Fibroblast of pulmonary artery (primary cell): Measurements from ENCODE around the gene SATB1.
"Not testable (repeated sequence)": the region's sequence is repeated elsewhere in the genome, so short reads cannot be mapped to it uniquely, and the experiment has no call there.

ENCODE experiments used
- DNase-seq: peaks from one replicate; pipeline ENCODE4 v3.0.0-alpha.2; 2010; ENCODE audit warnings: low read depth
- H3K4me3 ChIP-seq: replicated peaks from 2 replicates; pipeline ENCODE4 v1.5.1; 2011; ENCODE audit warnings: low read depth, mild to moderate bottlenecking, control low read depth, low read length, moderate library complexity
- TF ChIP-seq, protein P1 (sequence below): IDR thresholded peaks from 2 replicates; pipeline ENCODE4 v1.5.1; 2011; ENCODE audit warnings: mild to moderate bottlenecking, control low read depth, low read length, inconsistent platforms; ENCODE audit errors: missing control alignments

The SATB1 gene

DNA sequence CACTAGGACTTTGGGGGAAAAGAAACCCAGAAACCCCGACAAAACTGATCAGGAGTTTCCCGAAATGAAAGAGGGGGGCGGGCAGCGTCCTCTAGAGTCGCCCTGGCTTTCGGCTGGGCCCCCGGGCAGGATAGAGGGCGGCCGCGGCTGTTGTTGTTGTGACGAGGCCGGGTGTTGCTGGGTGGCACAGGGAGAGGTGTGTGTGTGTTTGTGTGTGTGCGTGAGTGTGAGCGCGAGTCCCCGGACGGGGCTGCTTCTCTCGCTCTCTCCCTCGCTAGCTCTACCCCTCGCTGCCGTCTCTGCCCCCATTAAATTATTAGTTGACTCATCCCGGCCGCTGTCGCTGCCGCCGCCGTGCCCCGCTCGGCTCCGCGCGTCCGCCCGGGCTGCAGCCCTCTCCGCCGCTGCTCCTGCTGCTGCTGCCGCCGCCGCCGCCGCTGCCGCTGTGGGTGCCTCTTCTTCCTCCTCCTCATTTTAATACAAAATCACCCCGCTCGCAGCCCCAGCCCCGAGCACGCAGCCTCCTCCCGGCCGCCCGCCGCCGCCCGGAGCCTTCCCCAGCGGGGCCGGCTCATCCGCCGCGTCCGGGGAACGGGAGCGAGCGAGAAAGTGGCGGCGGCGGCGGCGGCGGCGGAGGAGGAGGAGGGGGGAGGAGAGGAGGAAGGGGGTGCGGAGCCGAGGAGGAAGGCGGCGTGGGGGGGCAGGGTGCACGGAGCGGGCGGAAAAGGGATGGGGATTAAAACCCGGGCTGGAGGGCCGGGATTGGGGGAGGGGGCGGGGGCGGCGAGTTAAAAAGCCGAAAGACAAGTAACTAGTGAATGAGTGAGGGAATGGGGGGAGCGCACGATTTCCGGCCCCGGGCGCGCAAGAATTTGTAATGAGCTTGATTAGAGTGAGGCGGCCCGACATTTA, at the start of gene SATB1:
Gene SATB1 (minus strand): TSS at position 611 of the 912 bp plus-strand sequence. CDS start 4,372 bp downstream, outside the sequence.
- TF ChIP-seq, protein P1, sequence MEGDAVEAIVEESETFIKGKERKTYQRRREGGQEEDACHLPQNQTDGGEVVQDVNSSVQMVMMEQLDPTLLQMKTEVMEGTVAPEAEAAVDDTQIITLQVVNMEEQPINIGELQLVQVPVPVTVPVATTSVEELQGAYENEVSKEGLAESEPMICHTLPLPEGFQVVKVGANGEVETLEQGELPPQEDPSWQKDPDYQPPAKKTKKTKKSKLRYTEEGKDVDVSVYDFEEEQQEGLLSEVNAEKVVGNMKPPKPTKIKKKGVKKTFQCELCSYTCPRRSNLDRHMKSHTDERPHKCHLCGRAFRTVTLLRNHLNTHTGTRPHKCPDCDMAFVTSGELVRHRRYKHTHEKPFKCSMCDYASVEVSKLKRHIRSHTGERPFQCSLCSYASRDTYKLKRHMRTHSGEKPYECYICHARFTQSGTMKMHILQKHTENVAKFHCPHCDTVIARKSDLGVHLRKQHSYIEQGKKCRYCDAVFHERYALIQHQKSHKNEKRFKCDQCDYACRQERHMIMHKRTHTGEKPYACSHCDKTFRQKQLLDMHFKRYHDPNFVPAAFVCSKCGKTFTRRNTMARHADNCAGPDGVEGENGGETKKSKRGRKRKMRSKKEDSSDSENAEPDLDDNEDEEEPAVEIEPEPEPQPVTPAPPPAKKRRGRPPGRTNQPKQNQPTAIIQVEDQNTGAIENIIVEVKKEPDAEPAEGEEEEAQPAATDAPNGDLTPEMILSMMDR = no peak
- H3K4me3 ChIP-seq = peak within 1 kb of the TSS; percentile 78
- DNase-seq = peak; percentile 62

DNA sequence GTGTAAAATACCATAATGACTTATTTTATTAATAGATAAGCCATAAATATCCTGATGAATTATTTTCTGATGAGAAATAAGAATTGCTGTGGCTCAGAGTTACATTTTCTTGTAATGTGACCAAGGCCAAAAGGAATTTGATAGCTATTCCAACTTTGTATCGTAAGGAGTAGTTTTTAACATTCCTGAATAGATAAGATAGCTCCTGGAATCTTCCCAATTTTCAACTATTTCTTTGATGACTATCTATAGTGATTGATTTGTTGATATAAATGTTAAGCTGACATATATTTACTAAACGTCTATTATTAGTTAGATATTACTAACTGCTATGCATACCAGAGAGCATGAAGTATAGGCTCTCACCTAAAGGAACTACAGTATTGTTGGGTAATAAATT, 49.1 kb upstream of the SATB1 start:
- H3K4me3 ChIP-seq = no peak overlapping the region
- DNase-seq = no peak
- TF ChIP-seq, protein P1 = no peak

DNA sequence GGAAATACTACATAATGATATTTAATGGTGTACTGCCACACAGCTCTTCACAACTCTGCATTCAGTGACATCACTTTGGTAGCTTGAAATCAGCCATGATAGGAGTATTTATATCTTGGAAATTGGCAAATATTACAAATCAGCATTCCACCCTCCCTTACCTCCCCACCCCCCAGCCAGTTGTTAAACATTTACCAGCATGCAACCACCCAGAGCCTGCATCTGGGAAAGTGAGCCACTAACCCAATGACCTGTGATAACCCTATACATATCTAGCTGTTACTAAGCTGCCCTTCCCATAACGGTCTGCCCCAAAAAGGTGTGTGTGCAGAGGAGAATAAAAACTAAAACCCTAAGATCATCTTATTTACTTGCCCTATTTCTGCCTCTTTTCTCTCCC, 44.6 kb upstream of the SATB1 start:
- TF ChIP-seq, protein P1 = no peak
- no peak for DNase-seq
- H3K4me3 ChIP-seq = no peak overlapping the region

DNA sequence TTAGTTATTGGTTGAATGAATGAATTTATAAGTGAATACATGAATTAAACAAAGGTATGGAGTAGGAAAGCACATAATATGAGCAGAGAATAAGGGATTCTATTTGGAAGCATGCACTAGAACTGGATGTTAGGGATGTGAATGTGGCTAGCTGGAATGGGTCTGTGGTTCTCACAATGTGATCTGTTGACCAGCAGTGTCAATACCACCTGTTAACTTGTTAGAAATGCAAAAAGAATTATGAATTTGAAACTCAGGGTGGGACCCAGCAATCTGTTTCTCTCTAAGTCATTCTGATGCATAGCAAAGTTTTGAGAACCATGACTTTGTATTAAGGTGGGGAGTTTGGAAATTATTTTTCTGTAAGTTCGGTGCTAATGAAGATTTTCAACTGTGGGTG, 41.0 kb upstream of the SATB1 start:
- no peak for DNase-seq
- H3K4me3 ChIP-seq = no peak overlapping the region
- TF ChIP-seq, protein P1 = no peak

DNA sequence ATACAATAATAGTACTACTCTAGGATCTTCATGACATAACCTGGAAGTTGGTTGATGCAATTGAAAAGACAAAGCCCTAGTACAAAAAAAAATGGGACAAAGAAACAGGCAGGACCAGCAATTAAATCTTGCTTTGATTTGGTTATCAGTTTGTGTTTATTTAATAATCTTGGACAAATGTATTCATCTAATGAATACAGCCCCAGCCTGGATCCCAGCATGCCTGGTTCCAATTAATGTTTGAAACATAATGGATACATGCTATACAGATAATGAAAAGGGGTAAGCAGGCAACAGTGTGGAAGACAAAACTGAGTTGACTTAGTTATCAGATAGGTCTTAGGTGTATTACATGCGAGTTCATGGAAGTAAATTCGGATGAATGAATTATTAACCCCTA, 29.6 kb upstream of the SATB1 start:
- H3K4me3 ChIP-seq = no peak overlapping the region

DNA sequence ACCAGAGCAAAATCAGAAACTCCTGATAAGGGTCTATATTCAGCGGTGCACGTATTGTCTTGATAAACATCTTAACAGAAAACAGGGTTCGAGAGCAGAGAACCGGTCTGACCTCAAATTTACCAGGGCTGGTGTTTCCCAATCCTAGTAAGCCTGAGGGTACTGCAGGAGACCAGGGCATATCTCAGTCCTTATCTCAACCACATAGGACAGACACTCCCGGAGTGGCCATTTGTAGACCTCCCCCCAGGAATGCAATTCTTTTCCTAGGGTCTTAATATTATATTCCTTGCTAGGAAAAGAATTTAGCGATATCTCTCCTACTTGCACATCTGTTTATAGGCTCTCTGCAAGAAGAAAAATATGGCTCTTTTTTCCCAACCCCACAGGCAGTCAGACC, 24.5 kb upstream of the SATB1 start:
- not testable (repeated sequence) for DNase-seq, H3K4me3 ChIP-seq

More for the DNA sequence above, 29.6 kb upstream of the SATB1 start:
- no peak for DNase-seq
- TF ChIP-seq, protein P1 = no peak

DNA sequence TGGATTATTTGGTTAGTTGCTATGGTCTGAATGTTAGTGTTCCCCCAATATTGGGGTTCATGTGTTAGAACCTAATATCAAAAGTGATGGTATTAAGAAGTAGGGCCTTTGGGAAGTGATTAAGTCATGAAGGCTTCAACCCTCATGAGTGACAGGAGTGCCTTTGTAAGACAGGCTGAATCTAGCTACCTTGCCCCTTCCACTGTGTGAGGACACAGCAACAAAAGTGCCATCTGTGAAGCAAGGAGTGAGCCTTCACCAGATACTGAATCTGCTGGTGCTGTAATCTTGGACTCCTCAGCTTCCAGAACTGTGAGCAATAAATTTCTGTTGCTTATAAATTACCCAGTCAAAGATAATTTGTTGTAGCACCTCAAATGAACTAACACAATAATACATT, 22.6 kb upstream of the SATB1 start:
- TF ChIP-seq, protein P1 = no peak

More for the DNA sequence above, 22.6 kb upstream of the SATB1 start:
- no peak for DNase-seq
- no peak overlapping the region for H3K4me3 ChIP-seq
